Measurements from ENCODE around the gene ERICH3.

ERICH3 gene

GRCh38 chr1:74637296-74637695 is 36.3 kb downstream of the ERICH3 start:
- TF ChIP-seq CTCF (IDR thresholded peaks at IDR 0.05; ENCODE audit: extremely low read depth, insufficient read depth, missing control alignments): no peak
- in situ Hi-C loops (cut with MboI; ENCODE audit: low pct_unique_long_range_greater_than_20kb, low sequenced_read_pairs, unreplicated experiment): no loop called here
- no peak for DNase-seq (ENCODE audit: low spot score)

GRCh38 chr1:74629283-74629682 is 44.3 kb downstream of the ERICH3 start:
- in situ Hi-C loops (cut with MboI; ENCODE audit: low pct_unique_long_range_greater_than_20kb, low sequenced_read_pairs, unreplicated experiment): no loop called here
- TF ChIP-seq CTCF (IDR thresholded peaks at IDR 0.05; ENCODE audit: extremely low read depth, insufficient read depth, missing control alignments): no peak
- no peak for DNase-seq (ENCODE audit: low spot score)

GRCh38 chr1:74623716-74624115 is 49.9 kb downstream of the ERICH3 start:
- in situ Hi-C loops (cut with MboI; ENCODE audit: low pct_unique_long_range_greater_than_20kb, low sequenced_read_pairs, unreplicated experiment): no loop called here
- TF ChIP-seq CTCF (IDR thresholded peaks at IDR 0.05; ENCODE audit: extremely low read depth, insufficient read depth, missing control alignments): no peak
- no peak for DNase-seq (ENCODE audit: low spot score)

- TF ChIP-seq CTCF (IDR thresholded peaks at IDR 0.05; ENCODE audit: extremely low read depth, insufficient read depth, missing control alignments): no peak
- DNase-seq (ENCODE audit: low spot score): no peak
- in situ Hi-C loops (cut with MboI; ENCODE audit: low pct_unique_long_range_greater_than_20kb, low sequenced_read_pairs, unreplicated experiment): no loop called here
These were observed 53.4 kb downstream of the ERICH3 start for GRCh38 chr1:74620242-74620641.

- no peak for DNase-seq (ENCODE audit: low spot score)
- in situ Hi-C loops (cut with MboI; ENCODE audit: low pct_unique_long_range_greater_than_20kb, low sequenced_read_pairs, unreplicated experiment): no loop called here
- no peak for TF ChIP-seq CTCF (IDR thresholded peaks at IDR 0.05; ENCODE audit: extremely low read depth, insufficient read depth, missing control alignments)
These were observed 54.6 kb downstream of the ERICH3 start for GRCh38 chr1:74618974-74619373.

GRCh38 chr1:74613894-74614293 is 59.7 kb downstream of the ERICH3 start:
- in situ Hi-C loops (cut with MboI; ENCODE audit: low pct_unique_long_range_greater_than_20kb, low sequenced_read_pairs, unreplicated experiment): no loop called here
- no peak for DNase-seq (ENCODE audit: low spot score)
- TF ChIP-seq CTCF (IDR thresholded peaks at IDR 0.05; ENCODE audit: extremely low read depth, insufficient read depth, missing control alignments): no peak

- in situ Hi-C loops (cut with MboI; ENCODE audit: low pct_unique_long_range_greater_than_20kb, low sequenced_read_pairs, unreplicated experiment): no loop called here
- DNase-seq (ENCODE audit: low spot score): no peak
- no peak for TF ChIP-seq CTCF (IDR thresholded peaks at IDR 0.05; ENCODE audit: extremely low read depth, insufficient read depth, missing control alignments)
These were observed 61.7 kb downstream of the ERICH3 start for GRCh38 chr1:74611887-74612286.
